H9 (cell line): ENCODE results near the gene SREBF1. TPM values are rescaled to one million over a fixed set of nuclear protein-coding genes. Genes with fewer than 3 reads are reported as not detected.

ENCODE experiments used
- DNase-seq: peaks from one replicate; pipeline ENCODE4 v3.0.0-alpha.2; 2017
- H2AFZ ChIP-seq: one replicate; pipeline ENCODE4 v1.6.1; 2013; ENCODE audit warnings: mild to moderate bottlenecking, low read length, control low read depth, moderate library complexity
- H2AK5ac ChIP-seq: 2 replicates; pipeline ENCODE4 v1.6.1; 2013; ENCODE audit warnings: low read length, control low read depth, mixed read lengths; ENCODE audit not compliant: insufficient read length
- H2BK120ac ChIP-seq: one replicate; pipeline ENCODE4 v1.6.1; 2013; ENCODE audit warnings: low read depth, mild to moderate bottlenecking, low read length, control low read depth, inconsistent platforms; ENCODE audit not compliant: poor library complexity, severe bottlenecking
- H2BK12ac ChIP-seq: 2 replicates; pipeline ENCODE4 v1.6.1; 2013; ENCODE audit warnings: low read length, control low read depth, mixed read lengths, low read depth; ENCODE audit not compliant: insufficient read length
- H2BK15ac ChIP-seq: 2 replicates; pipeline ENCODE4 v1.6.1; 2013; ENCODE audit warnings: low read depth, low read length, control low read depth
- H2BK20ac ChIP-seq: one replicate; pipeline ENCODE4 v1.6.1; 2013; ENCODE audit warnings: low read depth, mild to moderate bottlenecking, low read length, control low read depth, inconsistent platforms; ENCODE audit not compliant: poor library complexity, severe bottlenecking
- H2BK5ac ChIP-seq: 2 replicates; pipeline ENCODE4 v1.6.1; 2013; ENCODE audit warnings: low read length, control low read depth, mixed read lengths; ENCODE audit not compliant: insufficient read length
- H3K14ac ChIP-seq: 2 replicates; pipeline ENCODE4 v1.6.1; 2013; ENCODE audit warnings: low read length, control low read depth; ENCODE audit not compliant: insufficient read depth
- H3K18ac ChIP-seq: 2 replicates; pipeline ENCODE4 v1.6.1; 2013; ENCODE audit warnings: low read depth, mild to moderate bottlenecking, mixed read lengths, low read length, control low read depth; ENCODE audit not compliant: insufficient read length
- H3K23ac ChIP-seq: 2 replicates; pipeline ENCODE4 v1.6.1; 2013; ENCODE audit warnings: low read length, control low read depth, mixed read lengths, low read depth; ENCODE audit not compliant: insufficient read length
- H3K23me2 ChIP-seq: 2 replicates; pipeline ENCODE4 v1.6.1; 2013; ENCODE audit warnings: low read depth, mild to moderate bottlenecking, mixed read lengths, low read length, control low read depth; ENCODE audit not compliant: insufficient read length, poor library complexity, severe bottlenecking
- H3K27ac ChIP-seq: 2 replicates; pipeline ENCODE4 v1.5.1; 2013; ENCODE audit warnings: low read length, control low read depth, mixed read lengths, low read depth; ENCODE audit not compliant: insufficient read length
- H3K27me3 ChIP-seq: 2 replicates; pipeline ENCODE4 v1.6.1; 2013; ENCODE audit warnings: low read length, control low read depth, inconsistent platforms; ENCODE audit not compliant: insufficient read depth
- H3K4ac ChIP-seq: 2 replicates; pipeline ENCODE4 v1.6.1; 2013; ENCODE audit warnings: low read depth, mild to moderate bottlenecking, control low read depth, inconsistent platforms, low read length, moderate library complexity
- H3K4me1 ChIP-seq: 2 replicates; pipeline ENCODE4 v1.6.1; 2013; ENCODE audit warnings: low read length, control low read depth, inconsistent platforms; ENCODE audit not compliant: insufficient read depth
- H3K4me2 ChIP-seq: 2 replicates; pipeline ENCODE4 v1.6.1; 2013; ENCODE audit warnings: low read length, control low read depth, mixed read lengths; ENCODE audit not compliant: insufficient read length, insufficient read depth
- H3K56ac ChIP-seq: 2 replicates; pipeline ENCODE4 v1.6.1; 2013; ENCODE audit warnings: low read depth, mild to moderate bottlenecking, mixed read lengths, low read length, control low read depth; ENCODE audit not compliant: insufficient read length
- H3K79me1 ChIP-seq: 2 replicates; pipeline ENCODE4 v1.6.1; 2013; ENCODE audit warnings: low read depth, mild to moderate bottlenecking, moderate library complexity, low read length, control low read depth, inconsistent platforms; ENCODE audit not compliant: insufficient read depth, poor library complexity, severe bottlenecking
- H3K79me2 ChIP-seq: 2 replicates; pipeline ENCODE4 v1.6.1; 2013; ENCODE audit warnings: low read length, control low read depth, inconsistent platforms; ENCODE audit not compliant: insufficient read depth
- H3K9ac ChIP-seq: 2 replicates; pipeline ENCODE4 v1.6.1; 2013; ENCODE audit warnings: low read length, control low read depth, mixed read lengths; ENCODE audit not compliant: insufficient read length; ENCODE audit errors: extremely low read depth
- H3K9me3 ChIP-seq: one replicate; pipeline ENCODE4 v1.6.1; 2013; ENCODE audit warnings: low read depth, low read length, inconsistent platforms; ENCODE audit not compliant: control insufficient read depth
- H3T11ph ChIP-seq: one replicate; pipeline ENCODE4 v1.6.1; 2013; ENCODE audit warnings: mild to moderate bottlenecking, low read length, control low read depth, inconsistent platforms
- H4K20me1 ChIP-seq: one replicate; pipeline ENCODE4 v1.6.1; 2013; ENCODE audit not compliant: control insufficient read depth, insufficient read length, insufficient read depth
- H4K5ac ChIP-seq: 2 replicates; pipeline ENCODE4 v1.6.1; 2013; ENCODE audit warnings: low read depth, mild to moderate bottlenecking, mixed read lengths, low read length, control low read depth; ENCODE audit not compliant: insufficient read length
- H4K8ac ChIP-seq: replicated peaks from 2 replicates; pipeline ENCODE4 v1.6.1; 2013; ENCODE audit warnings: low read length, control low read depth, mixed read lengths, low read depth; ENCODE audit not compliant: insufficient read length
- H4K91ac ChIP-seq: 2 replicates; pipeline ENCODE4 v1.6.1; 2013; ENCODE audit warnings: low read depth, mild to moderate bottlenecking, moderate library complexity, mixed read lengths, low read length, control low read depth; ENCODE audit not compliant: insufficient read length
- H3K27ac Mint-ChIP-seq, 3 experiments: 2 replicates in 2 of 3; 3 replicates in 1 of 3; pipeline ENCODE4 v1.8.0; 2020 to 2021; ENCODE audit warnings: mixed read lengths in 3 of 3, mild to moderate bottlenecking in 1 of 3, moderate library complexity in 1 of 3
- H3K27me3 Mint-ChIP-seq: 2 replicates; pipeline ENCODE4 v1.8.0; 2021; ENCODE audit warnings: low read depth, mild to moderate bottlenecking, moderate library complexity, mixed read lengths
- H3K36me3 Mint-ChIP-seq, 3 experiments: 2 replicates in 2 of 3; 3 replicates in 1 of 3; pipeline ENCODE4 v1.8.0; 2020 to 2021; ENCODE audit warnings: low read depth in 3 of 3, mixed read lengths in 3 of 3; ENCODE audit not compliant: insufficient read depth in 1 of 3
- H3K4me1 Mint-ChIP-seq, 2 experiments: 2 replicates each; pipeline ENCODE4 v1.8.0; 2020; ENCODE audit warnings: mixed read lengths in 2 of 2
- H3K4me3 Mint-ChIP-seq, 2 experiments: 2 replicates in 1 of 2; 3 replicates in 1 of 2; pipeline ENCODE4 v1.8.0; 2020 to 2021; ENCODE audit warnings: mild to moderate bottlenecking in 2 of 2, mixed read lengths in 2 of 2, moderate library complexity in 1 of 2
- H3K9me3 Mint-ChIP-seq, 2 experiments: 2 replicates in 1 of 2; 3 replicates in 1 of 2; pipeline ENCODE4 v1.8.0; 2020; ENCODE audit warnings: mild to moderate bottlenecking in 2 of 2, mixed read lengths in 2 of 2, moderate library complexity in 1 of 2
- WGBS: extraction: QIAGEN DNeasy Blood & Tissue Kit; methylation state at CpG from one replicate; pipeline ENCODE4 v1.1.7; 2013; ENCODE audit warnings: missing lambda C conversion rate, low lambda C conversion rate, mixed read lengths; ENCODE audit not compliant: insufficient read length; ENCODE audit errors: extremely low coverage; 5-methylcytosine and 5-hydroxymethylcytosine counted together
- total RNA-seq: library from RNA; stranded (reverse); gene quantifications from 2 replicates; pipeline ENCODE4 v1.2.1, GENCODE V29; 2021
- TF ChIP-seq, protein P1 (sequence below): fragments of 200-600 bp; sonication (generic); conservative IDR thresholded peaks from 3 replicates; pipeline ENCODE4 v1.8.0; 2021; ENCODE audit warnings: antibody characterized with exemption, mild to moderate bottlenecking

The SREBF1 gene
- total RNA-seq, 1 experiment from 2014 or later = 81.9 TPM

DNA sequence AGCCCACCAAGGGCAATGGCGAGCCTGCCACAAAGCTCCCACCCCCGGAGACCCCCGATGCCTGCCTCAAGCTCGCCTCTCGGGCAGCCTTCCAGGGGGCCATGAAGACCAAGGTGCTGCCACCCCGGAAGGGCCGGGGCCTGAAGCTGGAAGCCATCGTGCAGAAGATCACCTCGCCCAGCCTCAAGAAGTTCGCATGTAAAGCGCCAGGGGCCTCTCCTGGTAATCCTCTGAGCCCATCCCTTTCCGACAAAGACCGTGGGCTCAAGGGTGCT is 40.1 kb downstream of the SREBF1 start:
- Histone ChIP-seq H3T11ph (no peak overlapping the region), H4K91ac (no peak overlapping the region), H2BK15ac (no peak overlapping the region), H3K9me3 (no peaks in the 10 kb centered on the region), H3K23me2 (no peaks in the 10 kb centered on the region), H4K5ac (no peak overlapping the region), H3K56ac (no peak overlapping the region), H2BK120ac (no peak overlapping the region), H2AK5ac (no peak overlapping the region), H3K79me1 (no peaks in the 10 kb centered on the region), H3K4me2 (no peak overlapping the region), H4K20me1 (no peaks in the 10 kb centered on the region), H3K9ac (no peak overlapping the region), H4K8ac (no peak overlapping the region), H3K18ac (no peak overlapping the region), H3K23ac (no peak overlapping the region), H3K4me1 (peaks cover 3% of the 10 kb centered on the region; the same call in 1 of the 2 replicates), H2BK12ac (no peak overlapping the region), H3K14ac (no peak overlapping the region), H3K27me3 (no peaks in the 10 kb centered on the region; the same call in 1 of the 2 replicates), H2BK5ac (no peak overlapping the region), H2AFZ (no peak overlapping the region), H3K27ac (no peak overlapping the region), H3K79me2 (no peaks in the 10 kb centered on the region), H2BK20ac (no peak overlapping the region), H3K4ac (no peak overlapping the region)
- H3K27me3 Mint-ChIP-seq = peaks cover 39% of the 10 kb centered on the region
- no peaks in the 10 kb centered on the region for H3K36me3 Mint-ChIP-seq
- H3K9me3 Mint-ChIP-seq = no peaks in the 10 kb centered on the region; a peak in 1 of 5 replicates
- H3K27ac Mint-ChIP-seq = no peak overlapping the region
- DNase-seq = no peak
- no CpG with 5 or more reads among the region's 13 CpGs for WGBS
- TF ChIP-seq, protein P1, sequence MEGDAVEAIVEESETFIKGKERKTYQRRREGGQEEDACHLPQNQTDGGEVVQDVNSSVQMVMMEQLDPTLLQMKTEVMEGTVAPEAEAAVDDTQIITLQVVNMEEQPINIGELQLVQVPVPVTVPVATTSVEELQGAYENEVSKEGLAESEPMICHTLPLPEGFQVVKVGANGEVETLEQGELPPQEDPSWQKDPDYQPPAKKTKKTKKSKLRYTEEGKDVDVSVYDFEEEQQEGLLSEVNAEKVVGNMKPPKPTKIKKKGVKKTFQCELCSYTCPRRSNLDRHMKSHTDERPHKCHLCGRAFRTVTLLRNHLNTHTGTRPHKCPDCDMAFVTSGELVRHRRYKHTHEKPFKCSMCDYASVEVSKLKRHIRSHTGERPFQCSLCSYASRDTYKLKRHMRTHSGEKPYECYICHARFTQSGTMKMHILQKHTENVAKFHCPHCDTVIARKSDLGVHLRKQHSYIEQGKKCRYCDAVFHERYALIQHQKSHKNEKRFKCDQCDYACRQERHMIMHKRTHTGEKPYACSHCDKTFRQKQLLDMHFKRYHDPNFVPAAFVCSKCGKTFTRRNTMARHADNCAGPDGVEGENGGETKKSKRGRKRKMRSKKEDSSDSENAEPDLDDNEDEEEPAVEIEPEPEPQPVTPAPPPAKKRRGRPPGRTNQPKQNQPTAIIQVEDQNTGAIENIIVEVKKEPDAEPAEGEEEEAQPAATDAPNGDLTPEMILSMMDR = no peak
- H3K4me3 Mint-ChIP-seq = no peak overlapping the region
- H3K4me1 Mint-ChIP-seq = peaks cover 26 to 40% of the 10 kb centered on the region in 2 experiments
